ENCODE data around the gene GBX2. TPM values are rescaled to one million over a fixed set of nuclear protein-coding genes. Genes with fewer than 3 reads are reported as not detected.
A peak's percentile ranks its signal among the peaks of the same experiment; 100 is the strongest.

GBX2 gene
- total RNA-seq, 3 donors from 2014 or later, result not detected

DNA sequence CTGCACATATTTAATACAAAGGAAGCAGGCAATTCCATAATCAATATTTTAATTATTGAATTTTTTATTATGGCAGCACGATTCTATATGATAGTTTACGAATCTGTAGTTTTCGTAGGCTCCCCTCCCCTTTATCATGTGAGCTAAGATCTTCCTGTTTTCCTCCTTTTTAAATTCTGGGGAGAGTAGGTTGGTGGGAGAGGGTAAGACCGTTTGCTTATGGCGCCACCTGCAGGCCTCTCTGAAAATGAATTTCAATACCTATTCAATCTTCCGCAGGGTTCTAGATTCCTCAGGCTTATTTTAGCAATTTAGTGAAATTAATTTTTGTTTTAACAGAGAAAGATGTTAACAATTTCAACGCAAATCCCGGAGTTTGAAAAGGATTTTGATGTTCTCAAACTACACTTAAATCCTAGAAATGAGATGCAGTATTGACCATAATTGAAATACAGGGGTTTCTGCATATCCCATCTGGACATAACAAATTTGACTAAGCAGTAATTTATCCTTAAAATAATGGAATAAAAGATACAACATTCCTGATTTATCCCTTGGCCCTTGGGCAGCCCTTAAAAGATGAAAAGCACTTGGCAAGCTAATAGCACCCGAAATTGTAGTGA lies 12.8 kb upstream of the GBX2 start:
- TF ChIP-seq, protein P1, sequence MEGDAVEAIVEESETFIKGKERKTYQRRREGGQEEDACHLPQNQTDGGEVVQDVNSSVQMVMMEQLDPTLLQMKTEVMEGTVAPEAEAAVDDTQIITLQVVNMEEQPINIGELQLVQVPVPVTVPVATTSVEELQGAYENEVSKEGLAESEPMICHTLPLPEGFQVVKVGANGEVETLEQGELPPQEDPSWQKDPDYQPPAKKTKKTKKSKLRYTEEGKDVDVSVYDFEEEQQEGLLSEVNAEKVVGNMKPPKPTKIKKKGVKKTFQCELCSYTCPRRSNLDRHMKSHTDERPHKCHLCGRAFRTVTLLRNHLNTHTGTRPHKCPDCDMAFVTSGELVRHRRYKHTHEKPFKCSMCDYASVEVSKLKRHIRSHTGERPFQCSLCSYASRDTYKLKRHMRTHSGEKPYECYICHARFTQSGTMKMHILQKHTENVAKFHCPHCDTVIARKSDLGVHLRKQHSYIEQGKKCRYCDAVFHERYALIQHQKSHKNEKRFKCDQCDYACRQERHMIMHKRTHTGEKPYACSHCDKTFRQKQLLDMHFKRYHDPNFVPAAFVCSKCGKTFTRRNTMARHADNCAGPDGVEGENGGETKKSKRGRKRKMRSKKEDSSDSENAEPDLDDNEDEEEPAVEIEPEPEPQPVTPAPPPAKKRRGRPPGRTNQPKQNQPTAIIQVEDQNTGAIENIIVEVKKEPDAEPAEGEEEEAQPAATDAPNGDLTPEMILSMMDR (IDR thresholded peaks at IDR 0.05), result peak; percentile 29
- intact Hi-C loops (cut with DNase I, micrococcal nuclease), result loop anchor here in 1 of 2 donors (5.0 kb wide), 1 partner anchor 414 kb away; no protein-coding TSS in a partner anchor
- Histone ChIP-seq H3K4me1 (ENCODE audit: low read depth) (peaks cover 12% of the 10 kb centered on the region), H3K36me3 (ENCODE audit: low read depth) (no peaks in the 10 kb centered on the region), H3K4me3 (no peak overlapping the region), H3K9me3 (no peaks in the 10 kb centered on the region)
- peak in 1 of 3 donors; percentile 74 for DNase-seq
- ATAC-seq, result peak; percentile 35

DNA sequence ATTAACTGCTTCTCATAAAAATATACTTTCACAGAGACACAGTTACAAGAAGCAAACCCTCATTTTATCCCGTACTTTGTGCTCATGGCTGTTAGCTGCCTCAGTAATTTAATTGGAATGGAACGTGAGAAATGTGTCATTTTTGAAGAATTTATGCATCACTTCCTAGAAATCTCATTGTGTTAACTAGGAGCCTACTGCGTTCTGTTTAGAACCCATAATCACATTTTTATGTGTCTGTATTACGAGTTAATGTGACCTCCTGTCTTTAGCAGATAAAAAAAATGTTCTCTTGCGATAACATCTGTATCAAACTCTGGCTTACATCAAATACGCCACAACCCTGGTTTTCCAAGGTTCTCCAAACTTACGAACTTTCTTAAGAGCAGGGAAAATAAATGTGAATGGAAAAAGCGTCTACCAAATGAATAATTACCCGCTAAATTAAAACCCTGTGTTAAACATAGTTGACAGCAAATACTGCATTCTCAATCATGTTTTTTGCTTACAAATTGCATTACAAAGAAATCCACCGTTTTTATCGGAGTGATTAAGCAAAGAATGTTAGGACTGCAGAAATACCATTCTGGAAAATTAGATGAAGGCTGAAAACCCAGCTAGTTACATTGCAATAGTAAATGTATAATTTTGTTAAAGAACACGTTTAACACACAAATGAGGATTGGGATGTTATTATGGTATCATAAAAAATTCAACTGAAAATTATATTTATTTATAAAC lies 12.1 kb upstream of the GBX2 start:
- Histone ChIP-seq H3K9me3 (no peaks in the 10 kb centered on the region), H3K4me3 (no peak overlapping the region), H3K36me3 (ENCODE audit: low read depth) (no peaks in the 10 kb centered on the region), H3K4me1 (ENCODE audit: low read depth) (peaks cover 12% of the 10 kb centered on the region)
- intact Hi-C loops (cut with DNase I, micrococcal nuclease), result loop anchor here in 1 of 2 donors (5.0 kb wide), 1 partner anchor 413 kb away; no protein-coding TSS in a partner anchor
- DNase-seq, result no peak
- TF ChIP-seq, protein P1 (IDR thresholded peaks at IDR 0.05), result no peak
- no peak for ATAC-seq

DNA sequence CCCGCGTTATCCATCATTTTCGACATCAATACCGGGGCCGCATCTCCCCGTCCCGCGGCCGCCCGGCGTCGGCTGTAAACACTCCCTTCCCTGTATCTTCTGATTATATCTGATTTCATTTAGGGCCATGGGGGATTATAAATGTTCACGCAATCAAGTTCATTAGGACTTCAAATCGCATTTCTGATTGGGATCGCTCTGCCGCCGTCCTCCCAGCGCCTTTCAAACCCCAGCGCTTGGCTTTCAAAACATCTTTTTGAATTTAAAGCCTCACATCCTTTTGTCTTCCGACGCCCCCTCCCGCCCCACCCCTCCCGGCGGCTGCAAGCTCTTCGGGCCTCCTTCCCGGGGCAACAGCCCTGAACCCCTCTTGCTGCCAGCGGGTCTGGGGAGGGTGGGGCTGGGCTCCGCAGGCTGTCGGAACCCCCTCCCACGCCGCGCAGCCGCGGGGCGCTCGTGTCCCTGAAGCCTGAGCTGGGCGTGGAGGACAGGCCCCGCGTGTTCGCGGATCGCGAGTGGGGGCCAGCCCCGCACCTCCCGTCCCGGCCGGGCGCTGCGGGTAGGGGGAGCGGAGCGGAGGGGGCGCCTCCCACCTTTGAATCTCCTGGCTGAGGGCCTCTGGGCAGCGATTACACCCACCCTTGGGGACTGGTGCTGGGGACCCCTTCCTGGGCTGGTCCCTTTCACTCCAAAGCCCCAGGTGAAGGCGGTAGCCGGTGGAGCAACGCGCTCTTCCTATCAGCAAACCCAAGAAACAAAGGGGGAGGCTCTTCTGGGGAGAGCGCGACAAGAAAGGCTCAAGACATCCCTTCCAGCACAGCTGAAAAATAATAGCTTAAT lies 11.3 kb upstream of the GBX2 start:
- intact Hi-C loops (cut with DNase I, micrococcal nuclease), result loop anchor here in 1 of 2 donors (5.0 kb wide), 1 partner anchor 412 kb away; no protein-coding TSS in a partner anchor
- Histone ChIP-seq H3K4me1 (ENCODE audit: low read depth) (peaks cover 12% of the 10 kb centered on the region), H3K9me3 (no peaks in the 10 kb centered on the region), H3K4me3 (no peak overlapping the region), H3K36me3 (ENCODE audit: low read depth) (no peaks in the 10 kb centered on the region)
- ATAC-seq, result no peak
- TF ChIP-seq, protein P1 (IDR thresholded peaks at IDR 0.05), result no peak
- no peak for DNase-seq

DNA sequence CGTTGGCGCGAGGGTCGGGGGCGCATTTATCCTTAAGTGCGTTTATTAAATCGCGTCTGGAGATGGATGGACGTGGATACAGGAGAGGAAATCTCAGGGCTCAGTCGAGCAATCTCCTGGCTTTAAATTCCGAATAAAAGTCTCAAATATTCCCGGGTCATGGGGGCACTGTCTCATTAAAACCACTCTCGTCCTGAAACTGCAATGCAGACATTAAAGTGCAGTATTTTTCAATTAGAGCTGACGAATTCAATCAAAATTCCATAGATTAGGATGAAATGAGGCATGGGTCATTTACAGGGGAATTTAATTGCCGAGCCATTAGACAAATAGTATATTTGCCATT lies 10.7 kb upstream of the GBX2 start:
- no peaks in the 10 kb centered on the region for H3K36me3 ChIP-seq (ENCODE audit: low read depth)
- TF ChIP-seq, protein P1 (IDR thresholded peaks at IDR 0.05), result no peak
- no peaks in the 10 kb centered on the region for H3K9me3 ChIP-seq
- intact Hi-C loops (cut with DNase I, micrococcal nuclease), result no loop called here
- H3K4me3 ChIP-seq, result no peak overlapping the region
- H3K4me1 ChIP-seq (ENCODE audit: low read depth), result peaks cover 12% of the 10 kb centered on the region
- DNase-seq (no peak), ATAC-seq (no peak)

DNA sequence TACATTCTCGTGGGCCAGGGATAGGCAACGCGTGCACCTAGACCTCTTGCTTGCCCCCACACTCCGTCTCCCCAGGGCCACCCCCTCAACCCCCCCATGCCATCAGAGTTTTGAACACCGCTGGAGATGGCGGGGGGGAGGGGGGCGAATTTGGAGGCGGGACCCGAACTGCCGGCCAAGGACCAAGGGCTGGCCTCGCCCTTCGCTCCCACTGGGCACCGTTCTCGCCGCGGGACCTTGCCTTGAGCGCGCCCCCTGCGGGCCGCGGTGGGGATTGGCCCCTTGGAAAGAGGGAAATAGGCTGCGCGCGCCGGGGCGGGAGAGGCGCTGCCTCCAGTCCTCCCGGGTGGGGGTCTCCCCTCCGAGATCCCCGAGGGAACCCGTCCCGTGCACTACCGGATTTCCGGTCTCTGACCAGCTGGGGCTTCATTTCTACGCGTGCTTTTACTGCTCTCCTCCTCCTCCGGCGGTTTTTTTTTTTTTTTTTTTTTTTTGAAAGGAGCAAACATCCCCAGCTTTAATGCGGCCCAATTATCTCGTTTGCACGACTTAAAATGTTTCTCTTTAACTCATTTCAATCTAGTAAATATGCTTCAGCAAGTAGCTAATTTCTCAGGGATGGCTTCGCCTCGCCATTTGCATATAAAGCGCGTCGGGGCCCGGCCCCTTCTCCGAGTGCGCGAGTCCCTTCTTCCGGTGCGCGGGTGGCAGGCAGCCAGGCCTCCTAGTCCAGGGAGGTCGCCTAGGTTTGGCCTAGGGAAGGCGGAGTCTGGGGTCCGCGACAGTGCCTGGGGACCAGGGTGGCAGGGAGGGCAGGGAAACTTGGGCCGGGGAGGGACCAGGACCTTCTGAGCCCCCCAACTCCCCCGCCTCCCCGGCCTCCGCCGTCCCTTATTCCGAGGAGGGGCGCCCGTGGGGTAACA lies 10.0 kb upstream of the GBX2 start:
- H3K4me3 ChIP-seq, result no peak overlapping the region
- H3K4me1 ChIP-seq (ENCODE audit: low read depth), result peaks cover 14% of the 10 kb centered on the region
- ATAC-seq (peak; percentile 86), DNase-seq (peak in 2 of 3 donors; percentile 75 to 78)
- TF ChIP-seq, protein P1 (IDR thresholded peaks at IDR 0.05), result peak; percentile 52
- H3K9me3 ChIP-seq, result no peaks in the 10 kb centered on the region
- H3K36me3 ChIP-seq (ENCODE audit: low read depth), result no peaks in the 10 kb centered on the region
- intact Hi-C loops (cut with DNase I, micrococcal nuclease), result no loop called here

Data from mucosa of descending colon (tissue), 3 donors.